Measurements from ENCODE around the gene CPSF2. TPM values are rescaled to one million over a fixed set of nuclear protein-coding genes. Genes with fewer than 3 reads are reported as not detected.

Gene CPSF2
- total RNA-seq, 2 experiments from 2014 or later, result 40.0 to 91.9 TPM

DNA sequence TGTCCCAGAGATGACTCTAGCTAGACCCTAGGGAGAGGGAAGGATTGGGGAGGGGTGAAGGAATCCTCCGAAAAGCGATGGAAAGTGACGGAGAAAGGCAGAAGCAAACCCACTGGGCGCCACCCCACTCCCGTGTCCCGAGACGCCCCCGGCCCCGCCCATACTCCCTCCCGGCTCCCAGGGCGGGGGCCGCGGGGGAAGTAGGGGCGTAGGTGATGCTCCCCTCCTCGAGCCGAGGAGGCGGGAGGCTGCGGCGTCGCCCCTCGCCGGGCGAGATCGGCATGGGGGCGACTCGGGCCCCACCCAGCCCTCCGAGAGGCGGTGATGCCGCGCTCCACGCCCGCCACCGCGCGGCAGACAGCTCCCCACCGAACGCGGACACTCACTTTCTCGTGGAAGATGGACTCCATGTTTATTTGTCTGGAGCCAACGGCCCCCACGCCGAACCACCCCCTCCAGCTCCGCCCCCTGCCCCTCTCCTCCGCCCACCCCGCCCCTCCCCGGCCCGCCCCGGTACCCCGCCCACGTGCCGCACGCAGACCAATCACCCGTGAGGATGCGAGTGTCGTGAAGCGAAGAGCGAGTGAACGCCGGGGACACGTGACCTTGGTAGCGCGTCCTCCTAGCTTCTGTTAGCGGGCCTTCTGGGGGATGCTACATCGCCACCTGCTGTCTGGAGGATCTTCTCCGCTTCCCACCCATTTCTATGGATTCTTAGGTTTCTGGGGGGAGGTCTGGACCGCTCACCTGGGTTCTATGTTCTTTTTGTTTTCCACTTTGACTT lies 15.4 kb upstream of the CPSF2 start, which contains the start of gene ATXN3:
TSS of gene ATXN3 (minus strand) at position 440 of the 784 bp plus-strand sequence. CDS start at position 410, 30 bp downstream.
- ChIA-PET POLR2A (interaction anchor here (0.5 to 3.1 kb wide), 9 partner anchors 11 to 1220 kb away, joined by 3 to 22 read pairs (median 6); partner anchors contain the start of genes CPSF2, NDUFB1 and TRIP11), CTCF (ENCODE audit: unreplicated experiment) (interaction anchor here (1.0 to 1.4 kb wide), 3 partner anchors 10 to 16 kb away, joined by 3 to 7 read pairs (median 3); partner anchors contain the start of genes CPSF2 and NDUFB1)
- intact Hi-C loops (cut with micrococcal nuclease; ENCODE audit: unreplicated experiment), result loop anchor here (1.0 to 2.0 kb wide), 2 partner anchors 15 to 66 kb away; partner anchors contain the start of genes CPSF2, NDUFB1 and TRIP11
- peak within 1 kb of the TSS; percentile 75 for H3K4me3 ChIP-seq (ENCODE audit: low read depth, low read length, poor library complexity, severe bottlenecking)
- peak within 1 kb of the TSS; percentile 61 for H3K27ac ChIP-seq (ENCODE audit: low read depth, low read length, poor library complexity, severe bottlenecking)
- peak within 1 kb of the TSS; percentile 80 for H2AFZ ChIP-seq (ENCODE audit: low read length)
- peaks cover 40% of the 10 kb centered on the region for H3K79me2 ChIP-seq (ENCODE audit: insufficient read depth, low read depth, low read length)
- H3K9me2 ChIP-seq (ENCODE audit: insufficient read depth, low read length), result no peaks in the 10 kb centered on the region
- peaks cover 36% of the 10 kb centered on the region for H3K4me1 ChIP-seq (ENCODE audit: insufficient read depth, low read length, poor library complexity, severe bottlenecking)
- TF ChIP-seq EZH2phosphoT487 (IDR thresholded peaks at IDR 0.05; ENCODE audit: borderline replicate concordance, low read depth, low read length), result no peak
- TF ChIP-seq, protein P1, sequence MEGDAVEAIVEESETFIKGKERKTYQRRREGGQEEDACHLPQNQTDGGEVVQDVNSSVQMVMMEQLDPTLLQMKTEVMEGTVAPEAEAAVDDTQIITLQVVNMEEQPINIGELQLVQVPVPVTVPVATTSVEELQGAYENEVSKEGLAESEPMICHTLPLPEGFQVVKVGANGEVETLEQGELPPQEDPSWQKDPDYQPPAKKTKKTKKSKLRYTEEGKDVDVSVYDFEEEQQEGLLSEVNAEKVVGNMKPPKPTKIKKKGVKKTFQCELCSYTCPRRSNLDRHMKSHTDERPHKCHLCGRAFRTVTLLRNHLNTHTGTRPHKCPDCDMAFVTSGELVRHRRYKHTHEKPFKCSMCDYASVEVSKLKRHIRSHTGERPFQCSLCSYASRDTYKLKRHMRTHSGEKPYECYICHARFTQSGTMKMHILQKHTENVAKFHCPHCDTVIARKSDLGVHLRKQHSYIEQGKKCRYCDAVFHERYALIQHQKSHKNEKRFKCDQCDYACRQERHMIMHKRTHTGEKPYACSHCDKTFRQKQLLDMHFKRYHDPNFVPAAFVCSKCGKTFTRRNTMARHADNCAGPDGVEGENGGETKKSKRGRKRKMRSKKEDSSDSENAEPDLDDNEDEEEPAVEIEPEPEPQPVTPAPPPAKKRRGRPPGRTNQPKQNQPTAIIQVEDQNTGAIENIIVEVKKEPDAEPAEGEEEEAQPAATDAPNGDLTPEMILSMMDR (conservative IDR thresholded peaks at IDR 0.05; ENCODE audit: low read length), result peak; percentile 79
- no TSS peak for BruUV-seq (replicated peaks)
- no peaks in the 10 kb centered on the region for H3K9me3 ChIP-seq (ENCODE audit: low read length)
- no peaks in the 10 kb centered on the region for H3K36me3 ChIP-seq (ENCODE audit: insufficient read depth, low read length)
- no peaks in the 10 kb centered on the region for H4K20me1 ChIP-seq (ENCODE audit: insufficient read depth, low read length)
- DNase-seq (ENCODE audit: low spot score), result peak; percentile 99
- peak within 1 kb of the TSS; percentile 82 for H3K4me2 ChIP-seq (ENCODE audit: low read length)

DNA sequence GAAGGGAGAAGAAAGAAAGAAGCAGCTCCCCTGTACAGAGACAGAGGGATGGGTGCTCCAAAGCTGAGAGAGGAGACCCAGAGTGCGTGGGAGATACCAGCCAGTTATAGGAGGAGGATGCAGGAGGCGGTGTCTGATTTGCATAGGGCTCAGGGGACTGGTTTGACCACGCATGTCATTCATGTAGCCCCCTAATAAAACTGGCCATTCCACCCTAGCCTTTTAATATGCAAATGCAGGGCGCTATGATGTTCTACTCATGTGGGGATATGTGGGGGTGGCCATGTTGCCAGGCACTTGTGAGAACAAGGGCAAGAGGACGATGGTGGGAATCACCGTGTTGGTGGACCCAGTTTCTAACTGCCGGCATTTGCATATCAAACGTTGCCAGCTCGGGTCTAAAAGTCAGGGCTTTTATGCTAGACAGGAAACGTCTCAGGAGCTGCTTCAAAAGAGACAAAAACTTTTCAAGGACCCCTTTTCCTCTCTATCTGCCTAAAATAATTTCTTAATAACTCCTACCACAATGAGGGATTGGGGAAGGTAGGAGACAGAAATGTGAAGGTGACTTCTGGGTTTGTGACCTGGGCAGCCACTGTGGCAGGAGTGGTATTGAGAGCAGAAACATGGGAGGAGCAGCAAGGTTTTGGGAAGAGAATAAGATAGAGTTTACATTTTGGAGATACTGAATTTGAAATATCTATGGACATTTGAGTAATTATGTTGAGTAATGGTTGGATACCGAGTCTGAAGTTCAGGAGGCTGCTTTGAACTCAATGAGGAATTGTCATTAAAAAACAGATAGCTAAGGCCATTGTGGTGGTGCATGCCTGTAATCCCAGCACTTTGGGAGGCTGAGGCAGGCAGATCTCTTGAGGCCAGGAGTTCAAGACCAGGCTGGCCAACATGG lies 13.2 kb upstream of the CPSF2 start:
- TF ChIP-seq EZH2phosphoT487 (IDR thresholded peaks at IDR 0.05; ENCODE audit: borderline replicate concordance, low read depth, low read length), result no peak
- TF ChIP-seq, protein P1 (conservative IDR thresholded peaks at IDR 0.05; ENCODE audit: low read length), result no peak
- Histone ChIP-seq H3K79me2 (ENCODE audit: insufficient read depth, low read depth, low read length) (peaks cover 23% of the 10 kb centered on the region), H3K4me2 (ENCODE audit: low read length) (peak overlapping the region; percentile 64), H3K4me1 (ENCODE audit: insufficient read depth, low read length, poor library complexity, severe bottlenecking) (peaks cover 36% of the 10 kb centered on the region), H3K4me3 (ENCODE audit: low read depth, low read length, poor library complexity, severe bottlenecking) (peak overlapping the region; percentile 38), H3K9me3 (ENCODE audit: low read length) (no peaks in the 10 kb centered on the region), H3K36me3 (ENCODE audit: insufficient read depth, low read length) (no peaks in the 10 kb centered on the region), H4K20me1 (ENCODE audit: insufficient read depth, low read length) (no peaks in the 10 kb centered on the region), H3K9me2 (ENCODE audit: insufficient read depth, low read length) (no peaks in the 10 kb centered on the region), H2AFZ (ENCODE audit: low read length) (peak overlapping the region; percentile 80), H3K27ac (ENCODE audit: low read depth, low read length, poor library complexity, severe bottlenecking) (peak overlapping the region; percentile 61)
- ChIA-PET POLR2A (interaction anchor here (0.6 to 2.5 kb wide), 3 partner anchors 8 to 11 kb away, joined by 6 to 15 read pairs (median 7); no protein-coding TSS in a partner anchor), CTCF (ENCODE audit: unreplicated experiment) (interaction anchor here (1.1 kb wide), 1 partner anchor 14 kb away, joined by 3 read pairs; no protein-coding TSS in a partner anchor)
- intact Hi-C loops (cut with micrococcal nuclease; ENCODE audit: unreplicated experiment), result no loop called here
- DNase-seq (ENCODE audit: low spot score), result peak; percentile 71
- BruUV-seq (replicated peaks), result no TSS peak
